CD4-positive, alpha-beta T cell treated with Interleukin-4 for 4 hours (primary cell): ENCODE data around the gene UFD1.
"Not testable (repeated sequence)": the region's sequence is repeated elsewhere in the genome, so short reads cannot be mapped to it uniquely, and the experiment has no call there.

Experiments used
- DNase-seq: peaks from one replicate; pipeline ENCODE4 v3.0.0-alpha.2; 2020

UFD1 gene

GRCh38 chr22:19446603-19447329 is 32.2 kb downstream of the UFD1 start:
- no peak for DNase-seq

- DNase-seq, result not testable (repeated sequence)
Observed at GRCh38 chr22:19445279-19445982, 33.6 kb downstream of the UFD1 start.

GRCh38 chr22:19443544-19444211 is 35.3 kb downstream of the UFD1 start:
- DNase-seq, result no peak

GRCh38 chr22:19442166-19442565 is 36.8 kb downstream of the UFD1 start:
- no peak for DNase-seq

- no peak for DNase-seq
Observed at GRCh38 chr22:19440411-19441195, 38.4 kb downstream of the UFD1 start.

GRCh38 chr22:19438298-19438697 is 40.7 kb downstream of the UFD1 start:
- DNase-seq, result no peak

- DNase-seq, result not testable (repeated sequence)
Observed at GRCh38 chr22:19436444-19437161, 42.4 kb downstream of the UFD1 start.

- DNase-seq, result no peak
Observed at GRCh38 chr22:19434829-19435580, 44.0 kb downstream of the UFD1 start.

GRCh38 chr22:19434401-19434800 is 44.6 kb downstream of the UFD1 start:
- DNase-seq, result no peak

- peak; percentile 90 for DNase-seq
Observed at GRCh38 chr22:19432133-19432851, 46.7 kb downstream of the UFD1 start, which contains the start of gene MRPL40. Gene MRPL40, plus strand, starts transcription at chr22:19432545. Its CDS starts 10 bp downstream, at chr22:19432555.

- DNase-seq, result peak; percentile 82
Observed at GRCh38 chr22:19431649-19432132, 47.3 kb downstream of the UFD1 start, which contains the start of gene HIRA. Gene HIRA, minus strand, starts transcription at chr22:19431733. Its CDS starts 257 bp downstream, at chr22:19431476.

GRCh38 chr22:19430890-19431541 is 48.0 kb downstream of the UFD1 start:
- no peak for DNase-seq

- DNase-seq, result peak; percentile 36
Observed at GRCh38 chr22:19429950-19430889, 48.8 kb downstream of the UFD1 start.

GRCh38 chr22:19424186-19424500 is 54.9 kb downstream of the UFD1 start:
- no peak for DNase-seq

- DNase-seq, result no peak
Observed at GRCh38 chr22:19422440-19423301, 56.3 kb downstream of the UFD1 start.

- no peak for DNase-seq
Observed at GRCh38 chr22:19420321-19420720, 58.7 kb downstream of the UFD1 start.

GRCh38 chr22:19419464-19420178 is 59.4 kb downstream of the UFD1 start:
- peak; percentile 84 for DNase-seq
